ENCODE measurements around the gene ARNT2. TPM values are rescaled to one million over a fixed set of nuclear protein-coding genes. Genes with fewer than 3 reads are reported as not detected.

Gene ARNT2
- total and polyA plus RNA-seq, 2 donors = 1.4 to 2.4 TPM

GRCh38 chr15:80550219-80550907 is 146.2 kb downstream of the ARNT2 start:
- WGBS = 89% methylated on average over 5 of the region's 5 CpGs
- no peaks in the 10 kb centered on the region for H3K4me1 ChIP-seq (ENCODE audit: control insufficient read depth in 2 of 2, insufficient read depth in 2 of 2, low read length in 2 of 2)
- no peaks in the 10 kb centered on the region for H3K9me3 ChIP-seq (ENCODE audit: control insufficient read depth in 2 of 2, insufficient read depth in 1 of 2, low read length in 1 of 2)
- H3K27ac ChIP-seq (ENCODE audit: low read depth in 1 of 2, low read length in 1 of 2) = no peak overlapping the region
- H3K36me3 ChIP-seq (ENCODE audit: control insufficient read depth in 2 of 2, insufficient read depth in 2 of 2, low read length in 1 of 2) = no peaks in the 10 kb centered on the region
- no peaks in the 10 kb centered on the region for H3K27me3 ChIP-seq (ENCODE audit: control insufficient read depth in 2 of 2, insufficient read depth in 1 of 2, low read length in 1 of 2)
- H3K4me3 ChIP-seq (ENCODE audit: low read length in 2 of 2) = no peak overlapping the region
- no peak for DNase-seq (ENCODE audit: low read depth in 6 of 9, low spot score in 9 of 9)

DNA sequence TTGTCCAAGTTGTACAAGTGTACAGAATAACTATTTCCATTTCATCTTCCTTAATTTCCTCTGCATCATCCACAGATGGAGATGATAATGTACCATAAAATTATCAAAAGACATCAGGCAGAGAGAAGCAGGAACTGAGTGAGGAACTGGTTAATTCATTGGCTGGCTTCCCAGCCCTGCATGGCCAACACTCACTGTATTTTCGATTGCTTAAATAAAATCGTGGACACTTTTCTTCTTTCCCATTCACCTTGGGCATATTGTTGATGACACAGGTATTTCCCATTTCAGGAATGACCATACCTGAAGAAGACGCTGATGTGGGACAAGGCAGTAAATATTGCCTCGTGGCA is 146.7 kb downstream of the ARNT2 start:
- Histone ChIP-seq H3K27me3 (ENCODE audit: control insufficient read depth in 2 of 2, insufficient read depth in 1 of 2, low read length in 1 of 2) (no peaks in the 10 kb centered on the region), H3K4me3 (ENCODE audit: low read length in 2 of 2) (no peak overlapping the region), H3K9me3 (ENCODE audit: control insufficient read depth in 2 of 2, insufficient read depth in 1 of 2, low read length in 1 of 2) (no peaks in the 10 kb centered on the region), H3K27ac (ENCODE audit: low read depth in 1 of 2, low read length in 1 of 2) (no peak overlapping the region), H3K36me3 (ENCODE audit: control insufficient read depth in 2 of 2, insufficient read depth in 2 of 2, low read length in 1 of 2) (no peaks in the 10 kb centered on the region), H3K4me1 (ENCODE audit: control insufficient read depth in 2 of 2, insufficient read depth in 2 of 2, low read length in 2 of 2) (no peaks in the 10 kb centered on the region)
- WGBS = 35% methylated on average over 4 of the region's 4 CpGs
- DNase-seq (ENCODE audit: low read depth in 6 of 9, low spot score in 9 of 9) = no peak

GRCh38 chr15:80551348-80551747 is 147.2 kb downstream of the ARNT2 start:
- 89% methylated on average over 3 of the region's 3 CpGs for WGBS
- Histone ChIP-seq H3K27me3 (ENCODE audit: control insufficient read depth in 2 of 2, insufficient read depth in 1 of 2, low read length in 1 of 2) (no peaks in the 10 kb centered on the region), H3K36me3 (ENCODE audit: control insufficient read depth in 2 of 2, insufficient read depth in 2 of 2, low read length in 1 of 2) (no peaks in the 10 kb centered on the region), H3K4me1 (ENCODE audit: control insufficient read depth in 2 of 2, insufficient read depth in 2 of 2, low read length in 2 of 2) (no peaks in the 10 kb centered on the region), H3K27ac (ENCODE audit: low read depth in 1 of 2, low read length in 1 of 2) (no peak overlapping the region), H3K4me3 (ENCODE audit: low read length in 2 of 2) (no peak overlapping the region), H3K9me3 (ENCODE audit: control insufficient read depth in 2 of 2, insufficient read depth in 1 of 2, low read length in 1 of 2) (no peaks in the 10 kb centered on the region)
- DNase-seq (ENCODE audit: low read depth in 6 of 9, low spot score in 9 of 9) = no peak

DNA sequence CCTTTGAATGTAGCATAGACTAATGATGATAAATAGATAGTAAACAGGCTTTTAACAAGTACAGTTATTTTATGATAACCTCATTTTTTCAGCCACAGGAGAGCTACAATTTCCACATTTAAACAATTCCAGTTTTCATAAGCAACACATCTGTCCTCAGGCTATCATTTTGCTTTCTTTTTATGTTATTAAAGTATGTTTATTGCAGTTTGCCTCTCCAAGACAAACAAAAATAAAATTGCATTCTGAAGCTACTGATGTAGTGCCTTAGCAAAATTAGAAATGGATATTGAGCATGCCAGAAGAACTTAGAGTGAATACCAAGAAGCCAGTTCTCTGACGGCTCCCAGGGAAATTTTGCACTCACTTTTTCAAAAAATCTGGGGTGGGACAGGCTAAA is 150.4 kb downstream of the ARNT2 start:
- DNase-seq (ENCODE audit: low read depth in 6 of 9, low spot score in 9 of 9) = no peak

GRCh38 chr15:80556694-80557367 is 152.6 kb downstream of the ARNT2 start:
- DNase-seq (ENCODE audit: low read depth in 6 of 9, low spot score in 9 of 9) = no peak
- no peak overlapping the region for H3K4me3 ChIP-seq (ENCODE audit: low read length in 2 of 2)
- H3K27me3 ChIP-seq (ENCODE audit: control insufficient read depth in 2 of 2, insufficient read depth in 1 of 2, low read length in 1 of 2) = no peaks in the 10 kb centered on the region
- no peaks in the 10 kb centered on the region for H3K9me3 ChIP-seq (ENCODE audit: control insufficient read depth in 2 of 2, insufficient read depth in 1 of 2, low read length in 1 of 2)
- H3K4me1 ChIP-seq (ENCODE audit: control insufficient read depth in 2 of 2, insufficient read depth in 2 of 2, low read length in 2 of 2) = no peaks in the 10 kb centered on the region
- no peaks in the 10 kb centered on the region for H3K36me3 ChIP-seq (ENCODE audit: control insufficient read depth in 2 of 2, insufficient read depth in 2 of 2, low read length in 1 of 2)
- H3K27ac ChIP-seq (ENCODE audit: low read depth in 1 of 2, low read length in 1 of 2) = no peak overlapping the region
- 93% methylated on average over 7 of the region's 7 CpGs for WGBS

More for the DNA sequence above, 150.4 kb downstream of the ARNT2 start:
- Histone ChIP-seq H3K4me1 (ENCODE audit: control insufficient read depth in 2 of 2, insufficient read depth in 2 of 2, low read length in 2 of 2) (no peaks in the 10 kb centered on the region), H3K36me3 (ENCODE audit: control insufficient read depth in 2 of 2, insufficient read depth in 2 of 2, low read length in 1 of 2) (no peaks in the 10 kb centered on the region), H3K4me3 (ENCODE audit: low read length in 2 of 2) (no peak overlapping the region), H3K27ac (ENCODE audit: low read depth in 1 of 2, low read length in 1 of 2) (no peak overlapping the region), H3K9me3 (ENCODE audit: control insufficient read depth in 2 of 2, insufficient read depth in 1 of 2, low read length in 1 of 2) (no peaks in the 10 kb centered on the region), H3K27me3 (ENCODE audit: control insufficient read depth in 2 of 2, insufficient read depth in 1 of 2, low read length in 1 of 2) (no peaks in the 10 kb centered on the region)
- WGBS = 92% methylated on average over 1 of the region's 1 CpG

GRCh38 chr15:80557441-80558234 is 153.5 kb downstream of the ARNT2 start:
- DNase-seq (ENCODE audit: low read depth in 6 of 9, low spot score in 9 of 9) = no peak
- Histone ChIP-seq H3K36me3 (ENCODE audit: control insufficient read depth in 2 of 2, insufficient read depth in 2 of 2, low read length in 1 of 2) (no peaks in the 10 kb centered on the region), H3K9me3 (ENCODE audit: control insufficient read depth in 2 of 2, insufficient read depth in 1 of 2, low read length in 1 of 2) (no peaks in the 10 kb centered on the region), H3K27ac (ENCODE audit: low read depth in 1 of 2, low read length in 1 of 2) (no peak overlapping the region), H3K4me1 (ENCODE audit: control insufficient read depth in 2 of 2, insufficient read depth in 2 of 2, low read length in 2 of 2) (no peaks in the 10 kb centered on the region), H3K4me3 (ENCODE audit: low read length in 2 of 2) (no peak overlapping the region), H3K27me3 (ENCODE audit: control insufficient read depth in 2 of 2, insufficient read depth in 1 of 2, low read length in 1 of 2) (no peaks in the 10 kb centered on the region)
- 95% methylated on average over 5 of the region's 5 CpGs for WGBS

GRCh38 chr15:80558631-80559319 is 154.6 kb downstream of the ARNT2 start:
- DNase-seq (ENCODE audit: low read depth in 6 of 9, low spot score in 9 of 9) = no peak

GRCh38 chr15:80559320-80559693 is 155.1 kb downstream of the ARNT2 start:
- Histone ChIP-seq H3K4me3 (ENCODE audit: low read length in 2 of 2) (no peak overlapping the region), H3K27ac (ENCODE audit: low read depth in 1 of 2, low read length in 1 of 2) (no peak overlapping the region), H3K4me1 (ENCODE audit: control insufficient read depth in 2 of 2, insufficient read depth in 2 of 2, low read length in 2 of 2) (no peaks in the 10 kb centered on the region), H3K9me3 (ENCODE audit: control insufficient read depth in 2 of 2, insufficient read depth in 1 of 2, low read length in 1 of 2) (no peaks in the 10 kb centered on the region), H3K27me3 (ENCODE audit: control insufficient read depth in 2 of 2, insufficient read depth in 1 of 2, low read length in 1 of 2) (no peaks in the 10 kb centered on the region), H3K36me3 (ENCODE audit: control insufficient read depth in 2 of 2, insufficient read depth in 2 of 2, low read length in 1 of 2) (no peaks in the 10 kb centered on the region)
- 86% methylated on average over 8 of the region's 8 CpGs for WGBS
- DNase-seq (ENCODE audit: low read depth in 6 of 9, low spot score in 9 of 9) = no peak

More at GRCh38 chr15:80558631-80559319, 154.6 kb downstream of the ARNT2 start:
- no peaks in the 10 kb centered on the region for H3K27me3 ChIP-seq (ENCODE audit: control insufficient read depth in 2 of 2, insufficient read depth in 1 of 2, low read length in 1 of 2)
- H3K36me3 ChIP-seq (ENCODE audit: control insufficient read depth in 2 of 2, insufficient read depth in 2 of 2, low read length in 1 of 2) = no peaks in the 10 kb centered on the region
- no peaks in the 10 kb centered on the region for H3K9me3 ChIP-seq (ENCODE audit: control insufficient read depth in 2 of 2, insufficient read depth in 1 of 2, low read length in 1 of 2)
- H3K27ac ChIP-seq (ENCODE audit: low read depth in 1 of 2, low read length in 1 of 2) = no peak overlapping the region
- no peak overlapping the region for H3K4me3 ChIP-seq (ENCODE audit: low read length in 2 of 2)
- no peaks in the 10 kb centered on the region for H3K4me1 ChIP-seq (ENCODE audit: control insufficient read depth in 2 of 2, insufficient read depth in 2 of 2, low read length in 2 of 2)
- 95% methylated on average over 6 of the region's 6 CpGs for WGBS

DNA sequence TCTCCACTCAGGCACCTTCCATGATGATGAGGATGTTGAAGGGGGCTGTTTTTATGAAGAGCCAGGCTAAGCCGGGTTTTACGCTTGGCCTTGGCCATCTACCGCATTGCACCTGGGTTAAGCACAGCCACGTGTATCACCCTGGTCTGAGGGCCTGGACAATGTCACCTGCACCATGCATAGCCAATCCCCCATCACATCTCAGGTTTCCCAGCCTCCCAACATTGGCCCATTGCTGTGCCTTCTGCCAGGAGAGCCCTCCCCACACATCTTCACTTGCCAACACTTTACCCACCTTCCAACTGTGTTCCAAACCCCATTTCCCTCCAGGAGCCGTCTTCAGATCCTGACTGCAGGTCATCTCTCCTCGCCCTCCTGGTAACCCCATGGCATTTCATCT is 155.6 kb downstream of the ARNT2 start:
- no peaks in the 10 kb centered on the region for H3K9me3 ChIP-seq (ENCODE audit: control insufficient read depth in 2 of 2, insufficient read depth in 1 of 2, low read length in 1 of 2)
- H3K4me1 ChIP-seq (ENCODE audit: control insufficient read depth in 2 of 2, insufficient read depth in 2 of 2, low read length in 2 of 2) = no peaks in the 10 kb centered on the region
- WGBS = 93% methylated on average over 6 of the region's 6 CpGs
- no peak overlapping the region for H3K4me3 ChIP-seq (ENCODE audit: low read length in 2 of 2)
- no peaks in the 10 kb centered on the region for H3K36me3 ChIP-seq (ENCODE audit: control insufficient read depth in 2 of 2, insufficient read depth in 2 of 2, low read length in 1 of 2)
- no peaks in the 10 kb centered on the region for H3K27me3 ChIP-seq (ENCODE audit: control insufficient read depth in 2 of 2, insufficient read depth in 1 of 2, low read length in 1 of 2)
- DNase-seq (ENCODE audit: low read depth in 6 of 9, low spot score in 9 of 9) = no peak
- H3K27ac ChIP-seq (ENCODE audit: low read depth in 1 of 2, low read length in 1 of 2) = no peak overlapping the region
